Parathyroid adenoma (tissue), 2 donors: ENCODE results near the gene MKS1.

ENCODE experiments used
- H2AFZ ChIP-seq: fragments of 300-600 bp; sonication (generic); one replicate; pipeline ENCODE4 v1.7.0; 2017; ENCODE audit warnings: antibody characterized with exemption, mild to moderate bottlenecking
- H3K27ac ChIP-seq: fragments of 300-600 bp; sonication (generic); one replicate; pipeline ENCODE4 v1.7.0; 2017
- H3K27me3 ChIP-seq: fragments of 300-600 bp; sonication (generic); one replicate; pipeline ENCODE4 v1.7.0; 2017; ENCODE audit warnings: low read length; ENCODE audit not compliant: control insufficient read depth, insufficient read depth
- H3K36me3 ChIP-seq: fragments of 300-600 bp; sonication (generic); one replicate; pipeline ENCODE4 v1.7.0; 2017; ENCODE audit warnings: low read length; ENCODE audit not compliant: control insufficient read depth, insufficient read depth
- H3K4me1 ChIP-seq: fragments of 300-600 bp; sonication (generic); one replicate; pipeline ENCODE4 v1.7.0; 2017; ENCODE audit warnings: control low read depth
- H3K4me2 ChIP-seq: fragments of 300-600 bp; sonication (generic); one replicate; pipeline ENCODE4 v1.7.0; 2017; ENCODE audit warnings: low read length
- H3K4me3 ChIP-seq: fragments of 300-600 bp; sonication (generic); one replicate; pipeline ENCODE4 v1.7.0; 2017; ENCODE audit warnings: low read depth, low read length
- H3K79me2 ChIP-seq: fragments of 300-600 bp; sonication (generic); one replicate; pipeline ENCODE4 v1.7.0; 2017; ENCODE audit warnings: control low read depth
- H3K9ac ChIP-seq: fragments of 300-600 bp; sonication (generic); one replicate; pipeline ENCODE4 v1.7.0; 2017; ENCODE audit warnings: mild to moderate bottlenecking
- H3K9me3 ChIP-seq: fragments of 300-600 bp; sonication (generic); one replicate; pipeline ENCODE4 v1.7.0; 2017; ENCODE audit warnings: low read length; ENCODE audit not compliant: control insufficient read depth
- CTCF ChIP-seq: fragments of 300-600 bp; sonication (generic); IDR thresholded peaks from one replicate; pipeline ENCODE4 v1.7.0; 2017; ENCODE audit warnings: antibody characterized with exemption, mild to moderate bottlenecking
- donor health status: primary hyperparathyroidism.

Gene MKS1

GRCh38 chr17:58172369-58173071 lies 46.5 kb downstream of the MKS1 start:
- no peaks in the 10 kb centered on the region for H3K79me2 ChIP-seq
- H3K4me3 ChIP-seq, result no peak overlapping the region
- H3K27ac ChIP-seq, result no peak overlapping the region
- no peaks in the 10 kb centered on the region for H3K9me3 ChIP-seq
- TF ChIP-seq CTCF, result peak; percentile 55
- no peak overlapping the region for H3K9ac ChIP-seq
- peaks cover 3% of the 10 kb centered on the region for H3K27me3 ChIP-seq
- H3K4me2 ChIP-seq, result no peak overlapping the region
- H3K4me1 ChIP-seq, result no peaks in the 10 kb centered on the region
- peak overlapping the region; percentile 75 for H2AFZ ChIP-seq
- no peaks in the 10 kb centered on the region for H3K36me3 ChIP-seq

GRCh38 chr17:58170622-58171021 lies 48.4 kb downstream of the MKS1 start:
- H3K4me3 ChIP-seq, result no peak overlapping the region
- H3K79me2 ChIP-seq, result no peaks in the 10 kb centered on the region
- TF ChIP-seq CTCF, result no peak
- peaks cover 3% of the 10 kb centered on the region for H3K27me3 ChIP-seq
- H3K9ac ChIP-seq, result no peak overlapping the region
- no peak overlapping the region for H3K27ac ChIP-seq
- no peaks in the 10 kb centered on the region for H3K9me3 ChIP-seq
- no peaks in the 10 kb centered on the region for H3K4me1 ChIP-seq
- H3K36me3 ChIP-seq, result no peaks in the 10 kb centered on the region
- no peak overlapping the region for H2AFZ ChIP-seq
- H3K4me2 ChIP-seq, result no peak overlapping the region

- no peak within 1 kb of the TSS for H3K27ac ChIP-seq
- no peak for TF ChIP-seq CTCF
- H2AFZ ChIP-seq, result no peak within 1 kb of the TSS
- no peaks in the 10 kb centered on the region for H3K9me3 ChIP-seq
- no peaks in the 10 kb centered on the region for H3K79me2 ChIP-seq
- H3K9ac ChIP-seq, result no peak within 1 kb of the TSS
- H3K36me3 ChIP-seq, result no peaks in the 10 kb centered on the region
- no peaks in the 10 kb centered on the region for H3K4me1 ChIP-seq
- no peak within 1 kb of the TSS for H3K4me2 ChIP-seq
- no peak within 1 kb of the TSS for H3K4me3 ChIP-seq
- peaks cover 3% of the 10 kb centered on the region for H3K27me3 ChIP-seq
Observed at GRCh38 chr17:58166682-58167081, 52.4 kb downstream of the MKS1 start, which contains the start of gene OR4D2. TSS of gene OR4D2 (plus strand) at chr17:58166982. CDS start at chr17:58169656, 2,674 bp downstream.

- H3K4me1 ChIP-seq, result no peaks in the 10 kb centered on the region
- no peak overlapping the region for H3K9ac ChIP-seq
- H2AFZ ChIP-seq, result no peak overlapping the region
- peaks cover 3% of the 10 kb centered on the region for H3K27me3 ChIP-seq
- H3K4me3 ChIP-seq, result no peak overlapping the region
- no peaks in the 10 kb centered on the region for H3K36me3 ChIP-seq
- no peak overlapping the region for H3K4me2 ChIP-seq
- TF ChIP-seq CTCF, result no peak
- no peaks in the 10 kb centered on the region for H3K9me3 ChIP-seq
- no peaks in the 10 kb centered on the region for H3K79me2 ChIP-seq
- H3K27ac ChIP-seq, result no peak overlapping the region
Observed at GRCh38 chr17:58165981-58166380, 53.1 kb downstream of the MKS1 start.

GRCh38 chr17:58161566-58161965 lies 57.5 kb downstream of the MKS1 start:
- no peak overlapping the region for H3K4me3 ChIP-seq
- H3K27ac ChIP-seq, result no peak overlapping the region
- H3K36me3 ChIP-seq, result no peaks in the 10 kb centered on the region
- H3K4me2 ChIP-seq, result no peak overlapping the region
- H3K9ac ChIP-seq, result no peak overlapping the region
- H3K4me1 ChIP-seq, result peaks cover 3% of the 10 kb centered on the region
- H2AFZ ChIP-seq, result no peak overlapping the region
- no peaks in the 10 kb centered on the region for H3K27me3 ChIP-seq
- TF ChIP-seq CTCF, result no peak
- H3K9me3 ChIP-seq, result no peaks in the 10 kb centered on the region
- H3K79me2 ChIP-seq, result no peaks in the 10 kb centered on the region
